GM13976 (cell line): Measurements from ENCODE around the gene PTPRG.

Source experiments
- DNase-seq: peaks from one replicate; pipeline ENCODE4 v3.0.0; 2012; ENCODE audit warnings: low spot score
- in situ Hi-C: fragments of 300-500 bp; cut with MboI; formaldehyde crosslinking; loops from one replicate; pipeline ENCODE4 v1.12.0; 2022; ENCODE audit warnings: low sequenced_read_pairs, mixed read lengths, inconsistent platforms; ENCODE audit not compliant: unreplicated experiment
- TF ChIP-seq, protein P1 (sequence below): IDR thresholded peaks from 2 replicates; pipeline ENCODE4 v1.5.1; 2012; ENCODE audit warnings: borderline replicate concordance, mild to moderate bottlenecking; ENCODE audit not compliant: insufficient read depth; ENCODE audit errors: extremely low read depth, missing control alignments, control extremely low read depth

The PTPRG gene

DNA sequence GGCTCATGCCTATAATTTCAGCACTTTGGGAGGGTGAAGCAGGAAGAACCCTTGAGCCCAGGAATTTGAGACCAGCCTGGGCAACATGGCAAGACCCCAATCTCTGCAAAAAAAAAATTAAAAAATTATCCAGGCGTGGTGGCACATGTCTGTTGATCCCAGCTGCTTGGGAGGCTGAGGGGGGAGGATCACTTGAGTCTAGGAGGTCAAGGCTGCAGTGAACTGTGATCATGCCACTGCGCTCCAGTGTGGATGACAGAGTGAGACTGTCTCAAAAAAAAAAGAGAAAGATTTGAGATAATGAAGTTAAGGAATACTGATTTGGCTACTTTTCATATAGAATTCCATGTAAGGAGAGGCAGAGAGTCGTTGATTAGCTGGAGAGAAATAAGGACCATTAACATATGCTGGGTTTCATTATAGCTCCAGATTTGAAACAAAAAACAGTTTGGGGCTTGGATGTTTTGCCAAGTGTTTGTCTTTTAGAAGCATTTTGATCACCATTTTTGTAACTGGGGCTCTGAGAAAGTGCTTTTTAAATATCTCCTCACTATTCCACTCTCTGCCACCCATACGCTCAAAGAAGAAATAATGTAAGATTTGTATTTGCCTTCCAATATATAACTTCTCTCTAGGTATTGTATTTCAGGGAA is 597.8 kb downstream of the PTPRG start:
- in situ Hi-C loops: no loop called here
- DNase-seq: no peak
- TF ChIP-seq, protein P1, sequence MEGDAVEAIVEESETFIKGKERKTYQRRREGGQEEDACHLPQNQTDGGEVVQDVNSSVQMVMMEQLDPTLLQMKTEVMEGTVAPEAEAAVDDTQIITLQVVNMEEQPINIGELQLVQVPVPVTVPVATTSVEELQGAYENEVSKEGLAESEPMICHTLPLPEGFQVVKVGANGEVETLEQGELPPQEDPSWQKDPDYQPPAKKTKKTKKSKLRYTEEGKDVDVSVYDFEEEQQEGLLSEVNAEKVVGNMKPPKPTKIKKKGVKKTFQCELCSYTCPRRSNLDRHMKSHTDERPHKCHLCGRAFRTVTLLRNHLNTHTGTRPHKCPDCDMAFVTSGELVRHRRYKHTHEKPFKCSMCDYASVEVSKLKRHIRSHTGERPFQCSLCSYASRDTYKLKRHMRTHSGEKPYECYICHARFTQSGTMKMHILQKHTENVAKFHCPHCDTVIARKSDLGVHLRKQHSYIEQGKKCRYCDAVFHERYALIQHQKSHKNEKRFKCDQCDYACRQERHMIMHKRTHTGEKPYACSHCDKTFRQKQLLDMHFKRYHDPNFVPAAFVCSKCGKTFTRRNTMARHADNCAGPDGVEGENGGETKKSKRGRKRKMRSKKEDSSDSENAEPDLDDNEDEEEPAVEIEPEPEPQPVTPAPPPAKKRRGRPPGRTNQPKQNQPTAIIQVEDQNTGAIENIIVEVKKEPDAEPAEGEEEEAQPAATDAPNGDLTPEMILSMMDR: no peak

DNA sequence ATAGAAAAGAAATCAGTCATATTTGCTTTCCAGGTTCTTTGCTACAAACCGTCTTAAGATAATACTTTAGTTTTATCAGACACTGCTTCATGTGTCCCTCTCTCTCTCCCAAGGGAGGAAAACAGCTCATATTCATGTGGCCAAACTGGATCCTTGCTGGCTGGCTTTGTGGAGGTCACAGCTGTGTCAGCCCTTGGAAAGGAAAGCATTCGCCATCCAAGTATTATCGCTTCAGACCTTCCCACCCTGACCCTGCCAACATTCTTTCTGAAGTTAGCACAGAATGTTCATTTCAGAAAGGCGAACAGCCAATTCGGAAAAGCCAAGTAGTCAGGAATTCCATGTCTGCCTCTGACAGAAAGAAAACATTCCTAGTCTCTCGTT is 598.3 kb downstream of the PTPRG start:
- DNase-seq: no peak
- TF ChIP-seq, protein P1: no peak
- in situ Hi-C loops: no loop called here

DNA sequence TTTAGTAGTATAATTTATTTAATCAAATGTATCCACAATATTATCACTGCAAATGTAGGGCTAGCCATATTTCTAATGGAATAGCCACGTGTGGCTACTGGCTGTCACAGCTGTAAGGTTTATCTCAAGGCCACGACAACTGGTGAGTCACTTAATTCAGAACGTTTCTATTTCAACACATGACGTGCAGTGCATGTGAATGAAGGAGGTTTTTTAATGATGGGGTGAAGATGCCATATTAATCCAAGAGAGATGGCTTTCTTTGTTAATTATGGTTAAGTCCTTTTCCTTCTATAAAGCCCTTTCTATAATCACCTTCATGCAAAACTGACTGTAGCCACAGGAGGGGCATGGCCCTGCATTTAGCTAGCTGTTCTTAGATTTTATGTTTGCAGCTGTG is 600.0 kb downstream of the PTPRG start:
- in situ Hi-C loops: no loop called here
- TF ChIP-seq, protein P1: no peak
- DNase-seq: no peak

DNA sequence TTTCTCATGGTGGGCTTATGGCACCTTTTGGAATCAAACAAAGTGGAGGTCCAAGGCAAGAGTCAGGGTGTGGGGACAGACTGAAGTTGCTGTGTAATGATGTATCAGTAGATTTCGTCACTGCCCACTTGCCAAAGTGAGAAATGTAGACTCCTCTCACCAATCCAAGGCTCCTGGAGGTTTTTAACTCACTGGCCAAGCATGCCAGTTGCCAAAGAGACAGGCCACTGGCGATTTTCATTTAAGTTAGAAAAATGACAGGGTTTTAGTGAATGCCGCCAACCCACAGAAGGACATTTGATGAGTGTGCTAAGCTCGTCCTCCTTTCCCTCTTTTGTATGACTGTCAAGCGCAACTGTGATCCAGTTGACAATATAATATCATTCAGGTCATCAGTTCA is 602.8 kb downstream of the PTPRG start:
- in situ Hi-C loops: no loop called here
- TF ChIP-seq, protein P1: no peak
- DNase-seq: no peak

DNA sequence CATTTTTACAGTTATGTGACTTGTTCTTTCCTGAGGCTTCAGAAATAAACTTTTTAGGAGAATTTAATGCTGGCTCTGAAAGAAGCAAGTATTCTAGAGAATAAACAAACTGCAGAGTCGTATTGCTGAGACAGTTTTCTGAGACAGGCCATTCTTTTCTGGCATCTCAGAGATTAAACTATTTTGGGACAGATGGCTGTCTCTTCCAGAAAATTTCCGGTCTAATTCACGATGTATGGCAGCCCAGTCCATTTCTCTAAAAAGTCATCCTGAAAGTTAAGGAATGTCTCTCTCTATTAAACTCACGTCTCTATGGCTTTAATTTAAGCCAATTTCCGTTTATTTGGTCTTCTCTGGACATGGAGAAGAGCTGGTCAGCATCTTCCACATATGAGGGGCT is 603.4 kb downstream of the PTPRG start:
- in situ Hi-C loops: no loop called here
- TF ChIP-seq, protein P1: no peak
- no peak for DNase-seq

DNA sequence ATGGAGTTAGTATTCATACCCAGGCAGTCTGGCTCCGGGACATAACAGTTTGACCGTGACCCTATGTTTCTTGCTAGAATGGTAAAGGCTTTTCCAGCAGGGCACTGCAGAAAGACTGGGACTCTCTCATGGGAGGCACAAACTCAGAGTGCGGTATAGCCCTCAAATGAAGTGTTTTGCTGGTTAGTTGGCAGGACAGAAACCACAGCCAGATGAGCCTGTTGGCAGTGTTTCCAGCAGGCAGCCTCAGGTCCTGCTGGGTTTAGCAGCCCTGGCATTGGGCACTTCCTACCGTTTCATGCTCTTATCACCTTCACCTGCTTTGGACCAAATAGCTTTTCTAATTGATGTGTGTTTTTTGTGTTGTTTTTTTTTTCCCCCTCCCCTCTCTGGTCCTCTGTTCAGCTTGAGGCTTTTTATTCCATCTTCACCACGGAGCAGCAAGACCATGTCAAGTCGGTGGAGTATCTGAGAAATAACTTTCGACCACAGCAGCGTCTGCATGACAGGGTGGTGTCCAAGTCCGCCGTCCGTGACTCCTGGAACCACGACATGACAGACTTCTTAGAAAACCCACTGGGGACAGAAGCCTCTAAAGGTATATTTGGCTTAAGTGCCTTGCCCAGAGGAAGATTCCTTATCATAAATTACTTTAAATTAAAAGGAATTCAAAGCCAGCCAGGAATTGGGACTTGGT is 606.3 kb downstream of the PTPRG start:
- in situ Hi-C loops: no loop called here
- no peak for DNase-seq
- TF ChIP-seq, protein P1: no peak
